ENCODE measurements around the gene TFIP11.
"Not testable (repeated sequence)": the region's sequence is repeated elsewhere in the genome, so short reads cannot be mapped to it uniquely, and the experiment has no call there.

The TFIP11 gene

DNA sequence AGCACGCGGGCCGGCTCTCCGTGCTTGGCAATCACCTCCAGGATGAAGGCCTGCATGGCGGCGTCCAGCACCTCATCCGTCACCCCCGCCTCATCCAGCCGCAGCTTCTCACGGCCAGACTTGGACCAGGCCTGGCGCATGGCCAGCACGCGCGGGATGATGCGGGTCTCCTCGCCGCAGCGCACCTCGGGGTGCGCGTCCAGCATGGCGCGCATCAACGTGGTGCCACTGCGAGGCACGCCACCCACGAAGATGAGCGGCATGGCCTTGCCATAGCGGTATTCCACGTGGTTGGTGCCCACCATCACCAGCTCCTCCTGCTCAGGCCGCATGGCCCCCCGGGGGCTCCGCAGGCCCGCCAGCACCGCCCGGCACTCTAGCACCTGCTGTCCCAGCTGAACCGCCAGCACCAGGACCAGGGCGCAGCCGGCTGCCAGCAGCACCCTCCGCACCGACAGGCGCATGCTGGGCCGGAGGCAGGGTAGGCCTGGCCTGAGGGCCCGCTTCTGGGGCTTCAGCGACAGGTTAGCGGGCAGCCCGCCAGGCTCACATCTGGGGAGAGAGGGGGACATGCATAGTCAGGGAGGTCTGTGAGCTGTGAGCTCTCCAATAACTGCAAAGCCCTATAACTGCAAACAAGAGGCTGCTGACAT lies 29.0 kb upstream of the TFIP11 start:
- DNase-seq (ENCODE audit: low read depth in 1 of 2, low spot score in 1 of 2) = no peak

DNA sequence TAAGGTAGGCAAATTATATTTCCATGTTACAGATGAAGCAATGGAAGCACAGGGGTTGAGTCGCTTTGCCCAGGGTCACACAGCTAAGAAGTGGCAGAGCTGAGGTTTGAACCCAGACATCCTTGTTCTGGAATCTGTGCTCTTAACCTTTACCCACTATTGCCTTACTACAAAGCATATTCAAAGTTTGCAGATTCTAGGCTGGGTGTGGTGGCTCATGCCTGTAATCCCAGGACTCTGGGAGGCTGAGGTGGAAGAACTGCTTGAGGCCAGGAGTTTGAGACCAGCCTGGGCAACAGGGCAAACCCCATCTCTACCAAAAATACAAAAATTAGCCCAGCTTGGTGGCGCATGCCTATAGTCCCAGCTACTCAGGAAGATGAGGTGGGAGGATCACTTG lies 27.8 kb upstream of the TFIP11 start:
- DNase-seq (ENCODE audit: low read depth in 1 of 2, low spot score in 1 of 2) = no peak

GRCh38 chr22:26536762-26537134 lies 24.5 kb upstream of the TFIP11 start:
- DNase-seq (ENCODE audit: low read depth in 1 of 2, low spot score in 1 of 2) = no peak

DNA sequence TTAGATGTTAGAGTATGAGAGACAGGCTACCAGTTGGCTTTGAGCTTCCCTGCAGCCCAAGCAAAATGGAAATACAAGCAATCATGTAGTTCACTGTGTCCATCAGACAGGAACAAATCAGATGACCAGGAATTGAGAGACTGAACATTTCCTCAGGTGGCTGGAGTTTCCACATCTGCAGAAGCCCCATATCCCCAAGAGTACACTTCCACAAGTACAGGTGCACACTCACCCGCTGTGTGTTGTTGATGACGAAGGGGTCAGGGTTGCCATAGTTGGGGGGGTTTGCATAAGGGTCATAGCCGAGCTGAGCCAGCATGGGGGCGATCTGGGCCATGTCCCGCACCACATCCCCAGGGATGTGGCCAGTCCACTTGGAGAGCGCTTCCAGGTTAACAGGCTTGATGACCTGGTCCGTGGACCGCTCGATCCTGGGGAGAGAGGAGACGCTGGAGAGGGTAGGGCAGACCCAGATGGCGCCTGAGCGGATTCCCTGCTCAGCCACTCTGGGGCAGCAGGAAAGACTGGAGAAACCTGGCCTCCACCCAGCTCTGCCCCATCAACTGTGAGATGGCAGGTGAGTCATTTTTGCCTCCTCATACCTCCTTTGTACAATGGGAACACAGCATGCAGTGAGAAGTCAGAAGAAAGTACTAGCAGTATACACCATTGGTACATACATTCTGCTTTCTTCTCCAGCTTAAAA lies 23.9 kb upstream of the TFIP11 start:
- DNase-seq (ENCODE audit: low read depth in 1 of 2, low spot score in 1 of 2) = no peak

GRCh38 chr22:26535603-26535908 lies 23.3 kb upstream of the TFIP11 start:
- no peak for DNase-seq (ENCODE audit: low read depth in 1 of 2, low spot score in 1 of 2)

DNA sequence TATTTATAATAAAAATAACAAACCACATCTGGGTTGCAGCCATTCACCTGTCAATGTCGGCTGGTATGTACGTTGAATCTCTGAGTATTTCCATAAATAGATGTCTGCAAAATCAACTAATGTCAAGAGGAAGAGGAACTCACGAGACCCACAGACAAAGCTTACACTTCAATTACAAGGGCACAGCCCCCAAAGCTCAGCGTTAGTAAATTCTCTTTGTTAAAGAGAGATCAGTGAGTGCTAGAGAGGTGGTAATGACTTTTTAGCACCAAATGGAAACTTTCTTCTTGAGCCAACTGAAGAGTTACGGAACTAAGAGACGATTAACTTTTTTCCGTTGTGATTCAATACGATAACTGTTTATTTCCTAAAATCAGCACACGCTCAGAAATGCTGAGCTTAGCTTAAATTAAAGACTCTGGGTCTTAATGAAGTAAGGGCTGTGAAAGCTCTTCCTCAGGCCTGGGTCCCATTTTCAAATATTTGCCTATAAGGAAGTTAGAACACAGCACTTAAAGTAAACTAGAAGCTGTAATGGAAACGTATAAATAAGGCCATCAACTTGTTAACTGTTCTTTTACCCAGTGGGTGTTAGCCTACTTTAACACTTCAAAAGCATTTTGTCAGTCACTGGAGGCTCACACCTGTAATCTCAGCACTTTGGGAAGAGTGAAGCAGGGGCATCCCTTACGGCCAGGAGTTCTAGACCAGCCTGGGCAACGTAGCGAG lies 22.8 kb upstream of the TFIP11 start:
- no peak for DNase-seq (ENCODE audit: low read depth in 1 of 2, low spot score in 1 of 2)

DNA sequence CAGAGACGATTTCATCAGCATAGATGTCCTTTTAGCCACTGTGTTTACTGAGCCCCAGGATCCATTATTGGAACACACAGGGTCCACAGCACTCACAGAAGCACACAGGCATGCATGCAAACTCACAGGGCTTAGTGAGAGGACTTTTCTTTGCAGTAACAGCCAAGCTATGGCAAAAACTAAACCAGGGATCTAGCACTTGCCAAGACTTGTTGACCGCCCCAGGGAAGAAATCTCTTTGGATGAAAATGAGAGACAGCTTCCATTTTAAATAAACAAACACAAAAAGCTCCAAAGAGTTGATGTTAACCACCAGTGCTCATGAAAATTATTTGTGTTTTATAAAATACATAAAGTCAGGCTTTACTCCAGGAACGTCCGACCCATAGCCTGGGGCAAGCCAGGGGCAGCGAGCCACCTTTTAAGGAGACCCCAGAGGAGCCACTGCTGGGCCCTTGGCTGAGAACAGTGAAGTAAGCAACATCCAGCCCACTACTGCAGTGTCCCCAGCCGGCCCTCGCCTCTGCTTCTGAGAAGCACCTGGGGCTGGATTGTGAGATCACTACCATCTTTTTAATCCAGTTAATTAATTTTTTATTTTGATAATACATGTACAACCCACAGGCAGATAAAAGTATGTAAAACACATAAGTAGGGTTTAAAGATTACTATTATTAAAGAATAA lies 22.0 kb upstream of the TFIP11 start:
- no peak for DNase-seq (ENCODE audit: low read depth in 1 of 2, low spot score in 1 of 2)

- DNase-seq (ENCODE audit: low read depth in 1 of 2, low spot score in 1 of 2) = no peak
These were observed 17.1 kb upstream of the TFIP11 start for GRCh38 chr22:26529345-26529744.

- not testable (repeated sequence) for DNase-seq (ENCODE audit: low read depth in 1 of 2, low spot score in 1 of 2)
These were observed 16.2 kb upstream of the TFIP11 start for GRCh38 chr22:26528518-26528917.

GRCh38 chr22:26527574-26528465 lies 15.5 kb upstream of the TFIP11 start:
- no peak for DNase-seq (ENCODE audit: low read depth in 1 of 2, low spot score in 1 of 2)

- DNase-seq (ENCODE audit: low read depth in 1 of 2, low spot score in 1 of 2) = no peak
These were observed 14.9 kb upstream of the TFIP11 start for GRCh38 chr22:26527167-26527566.

DNA sequence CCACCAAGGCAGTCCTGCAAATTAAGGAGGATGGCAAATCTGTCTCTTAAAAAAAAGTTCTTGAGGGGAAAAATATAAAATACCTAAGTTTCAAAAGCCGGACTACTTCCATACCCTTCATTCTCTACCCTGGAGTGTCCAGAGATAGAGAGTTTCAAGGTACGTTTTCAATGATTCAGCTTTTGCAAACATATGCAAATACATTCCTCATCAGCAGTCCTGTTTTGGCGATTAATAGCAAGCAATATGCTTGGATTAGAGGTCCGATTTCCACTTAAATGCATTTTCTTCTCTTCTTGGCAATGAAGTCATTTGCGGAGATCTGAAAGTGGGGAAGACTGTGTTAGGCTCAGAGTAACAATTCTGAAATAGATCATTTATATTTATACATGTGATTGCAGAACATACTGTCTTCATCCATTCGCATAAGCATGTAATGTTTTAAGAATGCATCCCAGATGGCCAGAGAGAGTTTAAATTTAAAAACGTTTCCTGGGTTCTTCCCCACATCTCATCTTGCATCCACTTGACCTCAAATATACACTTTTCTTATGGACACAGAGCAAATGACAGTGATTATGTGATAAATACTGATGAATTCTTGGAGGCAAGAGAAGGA lies 13.8 kb upstream of the TFIP11 start:
- DNase-seq (ENCODE audit: low read depth in 1 of 2, low spot score in 1 of 2) = no peak

DNA sequence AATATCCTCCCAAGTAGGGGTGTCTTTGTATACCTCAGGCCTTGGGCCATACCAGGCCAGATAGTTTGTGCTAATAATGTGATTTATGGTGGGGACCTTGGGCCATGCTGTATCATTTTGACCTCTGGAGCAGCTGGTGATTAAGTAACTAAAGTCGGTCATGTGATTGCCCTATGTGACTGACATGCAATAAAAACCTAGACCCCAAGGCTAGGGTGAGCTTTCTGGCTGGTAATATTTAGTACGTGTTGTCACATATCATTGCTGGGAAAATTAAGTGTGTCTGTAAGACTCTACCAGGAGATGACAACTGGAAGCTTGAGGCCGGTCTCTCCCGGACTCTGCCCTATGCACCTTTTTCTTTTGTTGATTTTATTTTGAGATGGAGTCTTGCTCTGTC lies 12.6 kb upstream of the TFIP11 start:
- DNase-seq (ENCODE audit: low read depth in 1 of 2, low spot score in 1 of 2) = no peak

DNA sequence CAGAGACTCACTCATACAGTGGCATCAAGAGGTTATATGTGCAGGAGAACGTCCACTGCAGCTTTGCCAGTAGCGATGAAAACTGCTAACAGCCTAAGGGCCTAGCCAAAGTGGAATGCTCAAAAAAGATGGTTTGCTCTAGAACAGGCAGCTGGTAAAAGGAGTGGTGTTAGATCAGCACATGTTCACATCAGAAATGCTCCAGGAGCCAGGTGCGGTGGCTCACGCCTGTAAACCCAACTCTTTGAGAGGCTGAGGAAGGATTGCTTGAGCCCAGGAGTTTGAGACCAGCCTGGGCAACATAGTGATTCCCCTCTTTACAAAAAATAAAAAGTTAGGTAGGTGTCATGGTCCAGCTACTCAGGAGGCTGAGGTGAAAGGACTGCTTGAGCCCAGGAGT lies 10.3 kb upstream of the TFIP11 start:
- no peak for DNase-seq (ENCODE audit: low read depth in 1 of 2, low spot score in 1 of 2)

GRCh38 chr22:26522012-26522411 lies 9.7 kb upstream of the TFIP11 start:
- DNase-seq (ENCODE audit: low read depth in 1 of 2, low spot score in 1 of 2) = no peak

DNA sequence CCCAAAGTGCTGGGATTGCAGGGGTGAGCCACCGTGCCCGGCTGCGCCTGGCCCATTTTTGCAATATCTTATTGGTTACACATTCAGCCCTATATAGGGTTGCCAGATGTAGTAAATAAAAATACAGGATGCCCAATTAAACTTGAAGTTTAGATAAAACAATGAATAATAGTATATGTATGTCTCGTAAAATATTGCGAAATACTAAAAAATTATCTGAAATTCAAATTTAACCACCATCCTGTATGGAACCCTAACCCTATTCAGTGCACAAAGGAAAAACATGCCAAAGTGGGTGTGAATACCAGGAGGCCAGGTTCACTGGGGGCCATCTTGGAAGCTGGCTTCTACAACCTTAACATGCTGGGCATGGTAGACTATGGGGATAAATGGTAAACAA lies 5.2 kb upstream of the TFIP11 start:
- no peak for DNase-seq (ENCODE audit: low read depth in 1 of 2, low spot score in 1 of 2)

- no peak for DNase-seq (ENCODE audit: low read depth in 1 of 2, low spot score in 1 of 2)
These were observed 4.2 kb upstream of the TFIP11 start for GRCh38 chr22:26516503-26516902.

DNA sequence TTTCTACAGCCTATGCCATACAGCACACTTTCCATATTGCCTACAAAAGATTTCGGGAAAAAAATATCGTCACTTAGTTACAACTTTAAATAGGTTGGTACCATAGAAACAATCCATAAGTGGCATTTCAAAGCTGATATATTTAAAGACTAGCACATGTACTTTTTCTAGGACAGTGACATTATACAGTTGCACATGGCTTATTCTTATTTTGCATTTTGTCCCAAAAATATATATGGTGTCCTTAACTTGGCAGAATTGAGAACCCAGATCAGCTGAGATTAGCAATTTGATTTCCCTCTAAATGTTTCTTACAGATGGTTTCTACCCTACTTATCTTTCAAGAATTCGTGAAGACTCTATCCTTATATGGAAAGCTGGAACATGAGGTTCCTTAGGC lies 3.7 kb upstream of the TFIP11 start:
- DNase-seq (ENCODE audit: low read depth in 1 of 2, low spot score in 1 of 2) = no peak

GRCh38 chr22:26514419-26515161 lies 2.3 kb upstream of the TFIP11 start:
- DNase-seq (ENCODE audit: low read depth in 1 of 2, low spot score in 1 of 2) = no peak

- DNase-seq (ENCODE audit: low read depth in 1 of 2, low spot score in 1 of 2) = no peak
These were observed 1.6 kb upstream of the TFIP11 start for GRCh38 chr22:26513838-26514237.

All from activated T-helper 1 cell treated with anti-CD3 and anti-CD28 coated beads, Interleukin-2, amount 50 U/mL, for 16 hours (primary cell).